GM12878 (cell line): ENCODE results near the gene LCN12. TPM values are rescaled to one million over a fixed set of nuclear protein-coding genes. Genes with fewer than 3 reads are reported as not detected.

Experiments used
- ESRRA ChIP-seq: IDR thresholded peaks from 2 replicates; pipeline ENCODE4 v1.6.1; 2012; ENCODE audit warnings: mild to moderate bottlenecking, low read length, improper control_type of control experiment
- HDAC2 ChIP-seq: fragments of 200-600 bp; sonication (generic); IDR thresholded peaks from 2 replicates; pipeline ENCODE4 v1.6.1; 2017
- NR2C1 ChIP-seq: fragments of 450-650 bp; IDR thresholded peaks from 2 replicates; pipeline ENCODE4 v1.6.1; 2017; ENCODE audit warnings: antibody characterized with exemption, mild to moderate bottlenecking, moderate library complexity
- RELB ChIP-seq: fragments of 450-650 bp; IDR thresholded peaks from 2 replicates; pipeline ENCODE4 v1.6.1; 2017; ENCODE audit warnings: low read depth, mild to moderate bottlenecking, moderate library complexity
- SIN3A ChIP-seq: IDR thresholded peaks from 2 replicates; pipeline ENCODE4 v1.6.1; 2012; ENCODE audit warnings: low read depth, low read length, improper control_type of control experiment
- STAT1 ChIP-seq: fragments of 450-650 bp; conservative IDR thresholded peaks from 2 replicates; pipeline ENCODE4 v1.6.1; 2014; ENCODE audit warnings: antibody characterized with exemption, mild to moderate bottlenecking
- TARDBP ChIP-seq: IDR thresholded peaks from 2 replicates; pipeline ENCODE4 v1.6.1; 2016; ENCODE audit warnings: borderline replicate concordance
- ZBED1 ChIP-seq: IDR thresholded peaks from 2 replicates; pipeline ENCODE4 v1.6.1; 2016; ENCODE audit warnings: borderline replicate concordance
- ZZZ3 ChIP-seq: IDR thresholded peaks from 2 replicates; pipeline ENCODE4 v1.6.1; 2011; ENCODE audit warnings: low read depth; ENCODE audit not compliant: control insufficient read depth, insufficient read length
- polyA plus RNA-seq, 11 experiments: library from polyadenylated mRNA; depleted of rRNA in 4 of 11; unstranded in 6 of 11; stranded (reverse) in 5 of 11; fragments of >200 nt; fragmentation: Nextera tagmentation in 4 of 11; fragmentation: Illumina TruSeq in 1 of 11; extraction: Ambion mirVana in 4 of 11; extraction: Trizol in 1 of 11; gene quantifications; 1 replicate in 1 of 11; 2 replicates in 10 of 11; pipeline versions ENCODE4 v1.2.1 to v1.2.3, GENCODE V29; 2011 to 2016; ENCODE audit warnings: inconsistent platforms in 2 of 11, missing spikeins in 2 of 11, low read depth in 1 of 11
- total RNA-seq, 4 experiments: library from RNA; depleted of rRNA in 3 of 4; stranded (reverse); fragments of >200 nt in 3 of 4; fragmentation: Illumina TruSeq in 1 of 4; extraction: Trizol in 1 of 4; gene quantifications; 2 replicates each; pipeline versions ENCODE4 v1.2.1 to v1.2.3, GENCODE V29; 2013 to 2021
- TF ChIP-seq, protein P1 (sequence below): IDR thresholded peaks from 2 replicates; pipeline ENCODE4 v1.6.1; 2012; ENCODE audit warnings: low read length, inconsistent platforms
- TF ChIP-seq, protein P2 (sequence below): fragments of 450-650 bp; IDR thresholded peaks from 2 replicates; pipeline ENCODE4 v1.6.1; 2014; ENCODE audit warnings: mild to moderate bottlenecking
- TF ChIP-seq, protein P3 (sequence below), 3 experiments: IDR thresholded peaks in 2 of 3; conservative IDR thresholded peaks in 1 of 3; 2 replicates each; pipeline ENCODE4 v1.5.1; 2011; ENCODE audit warnings: low read depth in 3 of 3, low read length in 3 of 3, mild to moderate bottlenecking in 3 of 3, control low read depth in 2 of 3, moderate library complexity in 2 of 3, inconsistent platforms in 1 of 3, mixed read lengths in 1 of 3; ENCODE audit not compliant: control insufficient read depth in 2 of 3, insufficient read depth in 1 of 3; ENCODE audit errors: extremely low read depth in 1 of 3

LCN12 gene
- total and polyA plus RNA-seq, 10 of the 15 experiments (the other 5 are each of a cell fraction or from before 2014, with no cell fraction given), result 0.06 to 0.64 (median 0.40) TPM; not detected in 3

- TF ChIP-seq, protein P1, sequence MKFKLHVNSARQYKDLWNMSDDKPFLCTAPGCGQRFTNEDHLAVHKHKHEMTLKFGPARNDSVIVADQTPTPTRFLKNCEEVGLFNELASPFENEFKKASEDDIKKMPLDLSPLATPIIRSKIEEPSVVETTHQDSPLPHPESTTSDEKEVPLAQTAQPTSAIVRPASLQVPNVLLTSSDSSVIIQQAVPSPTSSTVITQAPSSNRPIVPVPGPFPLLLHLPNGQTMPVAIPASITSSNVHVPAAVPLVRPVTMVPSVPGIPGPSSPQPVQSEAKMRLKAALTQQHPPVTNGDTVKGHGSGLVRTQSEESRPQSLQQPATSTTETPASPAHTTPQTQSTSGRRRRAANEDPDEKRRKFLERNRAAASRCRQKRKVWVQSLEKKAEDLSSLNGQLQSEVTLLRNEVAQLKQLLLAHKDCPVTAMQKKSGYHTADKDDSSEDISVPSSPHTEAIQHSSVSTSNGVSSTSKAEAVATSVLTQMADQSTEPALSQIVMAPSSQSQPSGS, result no peak
- TF ChIP-seq RELB (no peak), SIN3A (no peak), NR2C1 (no peak), TARDBP (no peak), HDAC2 (no peak), STAT1 (no peak), ZBED1 (no peak), ESRRA (no peak), ZZZ3 (no peak)
- TF ChIP-seq, protein P2, sequence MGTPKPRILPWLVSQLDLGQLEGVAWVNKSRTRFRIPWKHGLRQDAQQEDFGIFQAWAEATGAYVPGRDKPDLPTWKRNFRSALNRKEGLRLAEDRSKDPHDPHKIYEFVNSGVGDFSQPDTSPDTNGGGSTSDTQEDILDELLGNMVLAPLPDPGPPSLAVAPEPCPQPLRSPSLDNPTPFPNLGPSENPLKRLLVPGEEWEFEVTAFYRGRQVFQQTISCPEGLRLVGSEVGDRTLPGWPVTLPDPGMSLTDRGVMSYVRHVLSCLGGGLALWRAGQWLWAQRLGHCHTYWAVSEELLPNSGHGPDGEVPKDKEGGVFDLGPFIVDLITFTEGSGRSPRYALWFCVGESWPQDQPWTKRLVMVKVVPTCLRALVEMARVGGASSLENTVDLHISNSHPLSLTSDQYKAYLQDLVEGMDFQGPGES, result no peak
- TF ChIP-seq, protein P3, sequence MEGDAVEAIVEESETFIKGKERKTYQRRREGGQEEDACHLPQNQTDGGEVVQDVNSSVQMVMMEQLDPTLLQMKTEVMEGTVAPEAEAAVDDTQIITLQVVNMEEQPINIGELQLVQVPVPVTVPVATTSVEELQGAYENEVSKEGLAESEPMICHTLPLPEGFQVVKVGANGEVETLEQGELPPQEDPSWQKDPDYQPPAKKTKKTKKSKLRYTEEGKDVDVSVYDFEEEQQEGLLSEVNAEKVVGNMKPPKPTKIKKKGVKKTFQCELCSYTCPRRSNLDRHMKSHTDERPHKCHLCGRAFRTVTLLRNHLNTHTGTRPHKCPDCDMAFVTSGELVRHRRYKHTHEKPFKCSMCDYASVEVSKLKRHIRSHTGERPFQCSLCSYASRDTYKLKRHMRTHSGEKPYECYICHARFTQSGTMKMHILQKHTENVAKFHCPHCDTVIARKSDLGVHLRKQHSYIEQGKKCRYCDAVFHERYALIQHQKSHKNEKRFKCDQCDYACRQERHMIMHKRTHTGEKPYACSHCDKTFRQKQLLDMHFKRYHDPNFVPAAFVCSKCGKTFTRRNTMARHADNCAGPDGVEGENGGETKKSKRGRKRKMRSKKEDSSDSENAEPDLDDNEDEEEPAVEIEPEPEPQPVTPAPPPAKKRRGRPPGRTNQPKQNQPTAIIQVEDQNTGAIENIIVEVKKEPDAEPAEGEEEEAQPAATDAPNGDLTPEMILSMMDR (IDR thresholded peaks at IDR 0.05 in 2 of 3, conservative IDR thresholded peaks at IDR 0.05 in 1 of 3; ENCODE audit: control insufficient read depth in 2 of 3, extremely low read depth in 1 of 3, insufficient read depth in 1 of 3, low read depth in 3 of 3, low read length in 3 of 3), result no peak
Observed at GRCh38 chr9:136969774-136970173, 17.7 kb downstream of the LCN12 start (continued).
